ENCODE results near the gene PDE3A.

DNA sequence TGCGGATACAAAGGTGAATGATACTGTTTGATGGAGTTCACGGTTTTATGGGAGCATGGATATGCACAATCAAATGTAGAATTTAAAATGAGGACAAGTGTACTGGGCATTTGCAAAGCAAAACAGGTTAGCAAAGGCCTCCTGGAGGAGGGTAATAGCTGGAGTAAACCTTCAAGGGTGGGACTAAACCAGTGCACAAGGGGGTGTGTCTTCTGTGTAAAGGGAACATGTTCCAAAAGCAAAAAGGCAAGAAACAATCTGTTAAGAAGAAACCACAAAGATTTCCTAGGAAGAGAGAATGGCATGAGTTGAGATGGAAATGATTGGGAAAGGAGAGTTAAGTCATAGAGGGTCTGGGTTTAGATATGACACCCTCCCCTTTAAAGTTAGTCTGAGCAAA lies 217.6 kb downstream of the PDE3A start:
- TF ChIP-seq, protein P1, sequence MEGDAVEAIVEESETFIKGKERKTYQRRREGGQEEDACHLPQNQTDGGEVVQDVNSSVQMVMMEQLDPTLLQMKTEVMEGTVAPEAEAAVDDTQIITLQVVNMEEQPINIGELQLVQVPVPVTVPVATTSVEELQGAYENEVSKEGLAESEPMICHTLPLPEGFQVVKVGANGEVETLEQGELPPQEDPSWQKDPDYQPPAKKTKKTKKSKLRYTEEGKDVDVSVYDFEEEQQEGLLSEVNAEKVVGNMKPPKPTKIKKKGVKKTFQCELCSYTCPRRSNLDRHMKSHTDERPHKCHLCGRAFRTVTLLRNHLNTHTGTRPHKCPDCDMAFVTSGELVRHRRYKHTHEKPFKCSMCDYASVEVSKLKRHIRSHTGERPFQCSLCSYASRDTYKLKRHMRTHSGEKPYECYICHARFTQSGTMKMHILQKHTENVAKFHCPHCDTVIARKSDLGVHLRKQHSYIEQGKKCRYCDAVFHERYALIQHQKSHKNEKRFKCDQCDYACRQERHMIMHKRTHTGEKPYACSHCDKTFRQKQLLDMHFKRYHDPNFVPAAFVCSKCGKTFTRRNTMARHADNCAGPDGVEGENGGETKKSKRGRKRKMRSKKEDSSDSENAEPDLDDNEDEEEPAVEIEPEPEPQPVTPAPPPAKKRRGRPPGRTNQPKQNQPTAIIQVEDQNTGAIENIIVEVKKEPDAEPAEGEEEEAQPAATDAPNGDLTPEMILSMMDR (conservative IDR thresholded peaks at IDR 0.05; ENCODE audit: low read depth, low read length): no peak
- TF ChIP-seq EZH2 (IDR thresholded peaks at IDR 0.05; ENCODE audit: low read length, unreplicated experiment): no peak

Data from PC-3 (cell line).